GM21529 (cell line): Measurements from ENCODE around the gene ASH1L.
"Not testable (repeated sequence)": the region's sequence is repeated elsewhere in the genome, so short reads cannot be mapped to it uniquely, and the experiment has no call there.

Experiments used
- ATAC-seq: cut with Tn5 transposase; IDR thresholded peaks from one replicate; pipeline ENCODE4 v1.9.1; 2021; ENCODE audit not compliant: unreplicated experiment

ASH1L gene

DNA sequence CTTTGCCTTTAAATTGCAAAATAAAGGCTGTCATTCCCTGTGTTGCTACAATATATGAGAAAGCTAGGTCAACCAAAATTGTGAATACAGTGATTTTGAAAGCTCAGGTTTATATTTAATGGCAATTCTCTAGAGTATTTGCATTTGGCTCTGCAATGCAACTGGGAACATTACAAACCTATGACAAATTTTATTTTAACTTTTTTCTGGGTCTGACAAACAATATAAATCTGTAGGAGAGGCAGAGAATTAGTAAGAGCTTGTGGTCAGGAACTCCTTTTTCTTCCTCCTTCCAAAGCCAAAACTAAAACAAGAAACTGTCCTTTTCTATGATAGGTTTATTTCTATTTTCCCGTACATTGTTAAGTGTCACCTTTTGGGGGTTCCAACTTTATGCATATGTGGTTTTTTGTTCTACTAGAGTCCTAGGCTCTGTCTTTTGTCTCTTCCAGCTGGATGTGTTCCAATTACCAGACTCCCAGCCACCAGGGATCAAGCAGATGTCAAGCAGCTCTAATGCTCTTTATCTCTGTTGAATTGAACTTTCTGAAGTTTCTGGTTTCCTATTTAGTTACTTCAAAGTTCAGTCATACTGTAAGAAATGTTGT is 106.9 kb downstream of the ASH1L start:
- no peak for ATAC-seq

DNA sequence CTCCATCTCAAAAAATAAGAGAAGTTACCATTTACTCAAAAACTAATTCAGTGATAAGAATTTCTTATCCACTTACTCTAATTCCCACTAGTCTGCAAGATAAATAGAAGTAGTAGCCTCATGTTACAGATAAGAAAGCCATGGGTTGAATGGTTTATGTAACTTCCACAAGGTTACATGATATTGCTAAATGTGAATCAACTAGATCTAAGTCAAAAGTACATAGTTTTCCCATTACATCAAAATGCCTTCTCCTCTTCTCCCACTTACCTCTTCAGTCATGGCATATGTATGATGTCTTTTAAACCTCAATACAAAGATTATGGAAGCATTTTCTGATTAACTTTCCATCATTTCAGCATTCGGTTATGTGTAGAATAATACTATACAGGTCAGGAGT is 108.5 kb downstream of the ASH1L start:
- ATAC-seq = no peak

DNA sequence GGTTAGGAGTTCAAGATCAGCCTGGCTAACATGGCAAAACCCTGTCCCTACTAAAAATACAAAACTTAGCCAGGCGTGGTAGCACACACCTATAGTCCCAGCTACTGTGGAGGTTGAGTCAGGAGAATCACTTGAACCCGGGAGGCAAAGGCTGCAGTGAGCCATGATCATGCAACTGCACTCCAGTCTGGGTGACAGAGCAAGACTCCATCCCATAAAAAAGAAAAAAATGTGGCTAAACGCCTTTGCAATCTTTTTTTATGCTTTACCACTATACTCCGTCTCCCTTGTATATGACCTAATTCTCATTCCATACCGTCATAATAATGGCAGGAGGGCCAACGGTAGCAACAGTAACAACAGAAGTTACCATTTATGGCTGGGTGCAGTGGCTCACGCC is 109.5 kb downstream of the ASH1L start:
- ATAC-seq = no peak

DNA sequence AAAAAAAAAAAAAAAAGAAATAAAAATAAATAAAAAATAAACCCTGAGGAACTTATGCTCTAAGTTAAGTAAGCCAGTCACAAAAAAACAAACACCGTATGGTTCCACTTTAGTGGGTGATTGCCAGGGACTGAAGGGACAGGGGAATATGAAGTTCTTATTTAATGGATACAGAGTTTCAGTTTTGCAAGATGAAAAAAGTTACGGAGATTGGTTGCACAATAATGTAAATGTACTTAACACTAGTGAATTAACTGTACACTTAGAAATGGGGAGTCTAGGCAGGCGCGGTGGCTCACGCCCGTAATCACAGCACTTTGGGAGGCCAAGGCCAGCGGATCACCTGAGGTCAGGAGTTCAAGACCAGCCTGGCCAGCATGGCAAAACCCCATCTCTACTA is 111.4 kb downstream of the ASH1L start:
- ATAC-seq = no peak

DNA sequence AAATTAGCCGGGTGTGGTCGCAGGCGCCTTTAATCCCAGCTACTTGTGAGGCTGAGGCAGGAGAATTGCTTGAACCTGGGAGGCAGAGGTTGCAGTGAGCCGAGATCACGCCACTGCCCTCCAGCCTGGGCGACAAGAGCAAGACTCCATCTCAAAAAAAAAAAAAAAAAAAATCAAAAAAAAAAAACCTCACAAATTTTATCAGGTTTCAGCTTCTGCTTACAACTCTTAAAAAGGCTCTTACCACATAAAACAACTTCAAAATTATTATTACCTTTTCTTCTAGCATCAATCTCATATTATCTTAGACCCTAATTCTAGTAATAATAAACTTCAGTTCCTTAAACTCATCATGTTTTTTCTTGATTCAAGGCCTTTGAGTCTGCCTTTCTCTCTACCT is 120.2 kb downstream of the ASH1L start:
- ATAC-seq = not testable (repeated sequence)

DNA sequence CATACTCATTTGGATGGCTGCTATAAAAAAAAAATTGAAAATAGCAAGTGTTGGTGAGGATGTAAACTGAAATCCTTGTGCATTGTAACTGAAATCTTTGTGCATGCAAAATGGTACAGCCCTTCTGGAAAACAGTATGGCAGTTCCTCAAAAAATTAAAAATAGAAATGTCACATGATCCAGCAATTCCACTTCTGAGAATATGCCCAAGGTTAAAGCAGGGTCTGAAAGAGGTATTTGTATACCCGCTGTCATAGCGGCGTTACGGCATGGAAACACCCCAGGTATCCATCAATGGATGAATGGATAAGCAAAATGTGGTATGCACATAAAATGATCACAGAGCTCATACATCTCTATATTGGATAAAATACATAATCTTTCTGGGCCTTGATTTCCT is 125.2 kb downstream of the ASH1L start:
- ATAC-seq = no peak

DNA sequence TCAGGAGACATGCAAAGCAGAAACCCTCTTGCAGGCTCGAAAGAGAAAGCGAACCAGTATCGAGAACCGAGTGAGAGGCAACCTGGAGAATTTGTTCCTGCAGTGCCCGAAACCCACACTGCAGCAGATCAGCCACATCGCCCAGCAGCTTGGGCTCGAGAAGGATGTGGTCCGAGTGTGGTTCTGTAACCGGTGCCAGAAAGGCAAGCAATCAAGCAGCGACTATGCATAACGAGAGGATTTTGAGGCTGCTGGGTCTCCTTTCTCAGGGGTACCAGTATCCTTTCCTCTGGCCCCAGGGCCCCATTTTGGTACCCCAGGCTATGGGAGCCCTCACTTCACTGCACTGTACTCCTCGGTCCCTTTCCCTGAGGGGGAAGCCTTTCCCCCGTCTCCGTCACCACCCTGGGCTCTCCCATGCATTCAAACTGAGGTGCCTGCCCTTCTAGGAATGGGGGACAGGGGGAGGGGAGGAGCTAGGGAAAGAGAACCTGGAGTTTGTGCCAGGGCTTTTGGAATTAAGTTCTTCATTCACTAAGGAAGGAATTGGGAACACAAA is 128.7 kb downstream of the ASH1L start:
- ATAC-seq = not testable (repeated sequence)

DNA sequence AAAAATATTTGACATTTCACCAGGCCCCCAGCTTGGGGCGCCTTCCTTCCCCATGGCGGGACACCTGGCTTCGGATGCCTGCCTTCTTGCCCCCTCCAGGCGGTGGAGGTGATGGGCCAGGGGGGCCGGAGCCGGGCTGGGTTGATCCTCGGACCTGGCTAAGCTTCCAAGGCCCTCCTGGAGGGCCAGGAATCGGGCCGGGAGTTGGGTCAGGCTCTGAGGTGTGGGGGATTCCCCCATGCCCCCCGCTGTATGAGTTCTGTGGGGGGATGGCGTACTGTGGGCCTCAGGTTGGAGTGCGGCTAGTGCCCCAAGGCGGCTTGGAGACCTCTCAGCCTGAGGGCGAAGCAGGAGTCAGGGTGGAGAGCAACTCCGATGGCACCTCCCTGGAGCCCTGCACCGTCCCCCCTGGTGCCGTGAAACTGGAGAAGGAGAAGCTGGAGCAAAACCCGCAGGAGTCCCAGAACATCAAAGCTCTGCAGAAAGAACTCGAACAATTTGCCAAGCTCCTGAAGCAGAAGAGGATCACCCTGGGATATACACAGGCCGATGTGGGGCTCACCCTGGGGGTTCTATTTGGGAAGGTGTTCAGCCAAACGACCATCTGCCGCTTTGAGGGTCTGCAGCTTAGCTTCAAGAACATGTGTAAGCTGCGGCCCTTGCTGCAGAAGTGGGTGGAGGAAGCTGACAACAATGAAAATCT is 129.3 kb downstream of the ASH1L start:
- not testable (repeated sequence) for ATAC-seq

DNA sequence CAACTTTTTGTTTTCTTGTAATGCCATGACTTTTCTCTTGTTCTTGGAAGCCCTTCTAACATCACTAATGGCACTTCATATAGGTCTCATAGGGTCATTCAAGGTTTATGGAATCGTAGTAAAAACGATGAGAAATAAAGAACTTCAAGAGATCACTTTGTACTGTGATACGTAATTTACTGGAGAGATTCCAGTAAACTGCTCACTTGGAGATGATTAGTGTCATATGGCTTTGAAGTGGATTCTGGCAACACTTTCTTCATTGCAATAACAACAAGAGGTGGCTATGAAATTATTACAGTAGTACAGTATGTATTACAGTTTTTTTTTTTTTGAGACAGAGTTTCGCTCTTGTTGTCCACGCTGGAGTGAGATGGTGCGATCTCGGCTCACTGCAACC is 138.5 kb downstream of the ASH1L start:
- ATAC-seq = no peak

DNA sequence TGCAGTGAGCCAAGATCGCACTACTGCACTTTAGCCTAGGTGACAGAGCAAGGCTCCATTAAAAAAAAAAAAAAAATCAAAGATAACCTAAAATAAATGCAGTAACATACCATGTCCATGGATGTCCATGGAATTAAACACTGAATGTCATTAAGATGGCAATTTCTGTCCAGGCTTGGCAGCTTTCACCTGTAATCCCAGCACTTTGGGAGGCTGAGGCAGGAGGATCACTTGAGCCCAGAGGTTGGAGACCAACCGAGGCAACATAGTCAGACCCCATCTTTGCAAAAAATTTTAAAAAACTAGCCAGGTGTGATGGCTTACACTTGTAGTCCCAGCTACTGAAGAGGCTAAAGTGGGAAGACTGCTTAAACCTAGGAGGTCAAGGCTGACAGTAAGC is 141.8 kb downstream of the ASH1L start:
- no peak for ATAC-seq

DNA sequence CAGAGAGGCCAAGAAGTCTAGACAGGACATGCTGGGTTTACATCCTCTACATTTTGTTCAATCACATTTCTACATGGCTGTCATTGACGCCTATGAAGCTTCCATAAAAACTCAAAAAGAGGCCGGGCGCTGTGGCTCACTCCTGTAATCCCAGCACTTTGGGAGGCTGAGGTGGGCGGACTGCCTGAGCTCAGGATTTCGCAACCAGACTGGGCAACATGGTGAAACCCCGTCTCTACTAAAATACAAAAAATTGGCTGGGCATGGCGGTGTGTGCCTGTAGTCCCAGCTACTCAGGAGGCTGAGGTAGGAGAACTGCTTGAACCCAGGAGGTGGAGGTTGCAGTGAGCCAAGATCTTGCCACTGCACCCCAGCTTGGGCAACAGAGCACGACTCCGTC is 150.8 kb downstream of the ASH1L start:
- ATAC-seq = not testable (repeated sequence)

DNA sequence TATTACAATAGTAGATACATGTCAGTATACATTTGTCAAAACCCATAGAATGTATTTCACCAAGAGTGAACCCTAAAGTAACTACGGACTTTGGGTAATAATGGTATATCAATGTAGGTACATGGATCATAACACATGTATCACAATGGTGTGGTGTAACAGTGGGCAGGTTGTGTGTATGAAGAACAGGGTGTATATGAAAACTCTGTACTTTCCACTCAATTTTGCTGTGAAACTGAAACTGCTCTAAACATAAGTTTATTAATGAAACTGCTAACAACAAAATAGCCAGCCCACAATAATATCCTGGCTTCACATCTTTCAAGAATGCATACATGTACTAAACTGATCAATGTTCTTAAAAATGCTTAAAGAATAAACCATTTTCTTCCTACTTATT is 151.7 kb downstream of the ASH1L start:
- no peak for ATAC-seq

DNA sequence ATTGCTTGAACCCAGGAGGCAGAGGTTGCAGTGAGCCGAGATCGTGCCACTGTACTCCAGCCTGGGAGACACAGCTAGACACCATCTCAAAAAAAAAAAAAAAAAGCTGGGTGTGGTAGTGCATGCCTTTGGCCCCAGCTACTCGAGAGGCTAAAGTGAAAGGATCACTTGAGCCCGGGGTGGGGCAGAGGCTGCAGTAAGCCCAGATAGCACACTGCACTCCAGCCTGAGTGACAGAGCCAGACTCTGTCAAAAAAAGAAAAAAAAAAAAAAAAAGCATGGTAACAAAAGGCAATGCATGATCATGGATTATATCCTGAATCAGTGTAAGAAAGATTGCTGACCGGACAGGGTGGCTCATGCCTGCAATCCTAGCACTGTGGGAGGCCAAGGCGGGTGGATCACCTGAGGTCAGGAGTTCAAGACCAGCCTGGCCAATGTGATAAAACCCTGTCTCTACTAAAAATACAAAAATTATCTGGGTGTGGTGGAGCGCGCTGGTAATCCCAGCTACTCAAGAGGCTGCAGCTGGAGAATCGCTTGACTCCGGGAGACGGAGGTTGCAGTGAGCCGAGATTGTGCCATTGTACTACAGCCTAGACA is 165.6 kb downstream of the ASH1L start:
- ATAC-seq = no peak

DNA sequence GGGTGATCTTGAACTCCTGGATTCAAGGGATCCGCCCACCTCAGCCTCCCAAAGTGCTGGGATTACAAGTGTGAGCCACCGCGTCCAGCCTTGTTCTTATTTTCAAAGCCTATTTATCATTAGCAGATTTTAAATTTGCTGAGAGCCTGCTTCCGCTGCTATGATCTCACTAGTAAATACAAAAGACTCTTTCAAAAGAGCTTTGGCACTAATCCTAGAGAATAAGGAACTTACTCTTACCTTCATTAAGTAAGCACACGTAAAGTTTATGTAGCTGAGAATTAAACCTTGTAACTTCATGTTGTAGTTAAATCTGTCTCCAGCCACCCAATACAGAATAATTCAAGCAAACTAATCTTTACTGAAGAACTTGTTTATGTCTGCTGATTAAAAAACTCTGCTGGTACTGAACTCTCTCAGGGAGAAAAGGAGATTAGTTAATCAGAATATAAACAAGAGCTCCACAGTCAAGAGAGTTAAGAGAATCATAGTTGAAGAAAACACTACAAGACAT is 169.6 kb downstream of the ASH1L start:
- ATAC-seq = no peak

DNA sequence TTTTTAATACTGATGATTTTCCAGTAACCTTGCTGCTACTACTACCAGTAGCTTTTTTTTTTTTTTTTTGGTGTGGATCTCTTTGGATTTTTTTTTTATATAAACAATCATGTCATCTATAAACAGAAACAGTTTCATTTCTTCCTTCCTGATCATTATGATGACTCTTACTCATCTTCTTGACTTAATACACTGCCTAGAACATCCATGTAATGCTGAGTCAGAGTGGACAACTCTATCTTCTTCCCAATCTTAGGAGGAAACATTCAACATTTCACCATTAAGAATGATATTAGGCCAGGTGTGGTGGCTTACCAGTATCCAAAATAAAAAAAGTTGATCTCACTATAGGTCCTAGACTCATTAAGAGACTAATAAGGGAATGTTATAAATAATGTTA is 172.8 kb downstream of the ASH1L start:
- no peak for ATAC-seq

DNA sequence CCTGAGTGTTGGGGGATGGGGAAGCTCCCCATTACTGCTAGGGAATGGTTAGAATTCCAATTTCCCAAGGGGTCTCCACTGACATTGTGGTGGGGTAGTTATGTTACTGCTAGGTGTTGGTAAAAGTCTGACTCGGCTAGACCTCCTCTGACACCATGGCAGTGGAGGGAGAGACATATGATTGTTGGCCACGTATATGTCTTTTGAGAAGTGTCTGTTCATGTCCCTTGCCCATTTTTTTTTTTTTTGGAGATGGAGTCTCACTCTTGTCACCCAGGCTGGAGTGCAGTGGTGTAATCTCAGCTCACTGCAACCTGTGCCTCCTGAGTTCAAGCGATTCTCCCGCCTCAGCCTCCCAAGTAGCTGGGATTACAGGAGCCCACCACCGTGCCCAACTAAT is 176.8 kb downstream of the ASH1L start:
- not testable (repeated sequence) for ATAC-seq

DNA sequence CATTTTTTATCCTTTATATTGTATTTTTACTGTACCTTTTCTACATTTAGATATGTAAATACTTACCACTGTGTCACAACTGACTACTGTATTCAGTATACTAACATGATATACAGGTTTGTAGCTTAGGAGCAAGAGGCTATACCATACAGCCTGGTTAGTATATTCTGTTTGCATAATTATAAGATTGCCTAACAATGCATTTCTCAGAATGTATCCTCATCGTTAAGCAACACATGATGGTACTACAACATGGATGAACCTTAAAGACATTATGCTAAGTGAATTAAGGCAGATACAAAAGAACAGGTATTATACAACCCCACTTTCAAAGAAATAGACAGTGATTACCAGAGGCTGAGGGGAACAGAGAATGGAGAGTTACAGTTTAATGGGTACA is 179.2 kb downstream of the ASH1L start:
- ATAC-seq = no peak

DNA sequence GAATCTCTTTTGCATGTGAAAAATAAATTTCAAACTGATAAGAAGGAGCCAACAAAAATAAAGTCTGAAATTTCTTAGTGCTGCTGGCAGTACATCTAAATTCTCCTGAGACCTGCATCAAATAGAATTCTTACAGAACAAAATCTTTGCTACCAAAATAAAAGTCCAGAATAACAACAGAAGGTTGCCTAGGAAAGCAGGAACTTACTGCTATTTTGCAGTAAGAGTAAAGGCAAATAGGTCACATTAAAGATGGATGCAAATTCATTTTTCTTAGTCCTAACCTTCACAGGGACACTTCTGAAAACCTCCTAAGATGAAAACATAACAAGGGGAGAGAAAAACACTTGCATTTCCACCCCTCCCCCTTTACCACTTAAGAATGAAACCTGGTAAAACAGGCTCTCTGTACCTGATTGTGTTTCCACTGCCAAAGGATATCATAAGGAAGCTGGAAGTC is 182.9 kb downstream of the ASH1L start:
- ATAC-seq = no peak

DNA sequence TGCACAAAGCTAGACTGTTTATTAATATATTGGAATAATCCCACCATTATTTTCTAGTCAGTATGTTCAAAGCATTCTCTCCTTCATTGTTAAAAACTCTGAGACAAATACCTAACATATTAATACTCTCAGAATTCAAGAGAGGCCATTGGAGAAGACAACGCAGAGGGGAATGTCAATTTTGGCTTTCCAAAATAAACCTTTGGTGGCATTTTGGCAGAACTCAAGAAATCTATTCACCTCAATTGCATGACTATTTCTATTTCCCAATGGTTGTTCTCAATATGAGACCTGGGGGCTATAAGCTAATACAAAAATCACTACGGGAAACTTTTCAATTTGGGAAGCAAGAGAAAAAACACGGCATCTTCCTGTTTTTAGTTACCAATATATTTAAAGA is 183.4 kb downstream of the ASH1L start:
- no peak for ATAC-seq

DNA sequence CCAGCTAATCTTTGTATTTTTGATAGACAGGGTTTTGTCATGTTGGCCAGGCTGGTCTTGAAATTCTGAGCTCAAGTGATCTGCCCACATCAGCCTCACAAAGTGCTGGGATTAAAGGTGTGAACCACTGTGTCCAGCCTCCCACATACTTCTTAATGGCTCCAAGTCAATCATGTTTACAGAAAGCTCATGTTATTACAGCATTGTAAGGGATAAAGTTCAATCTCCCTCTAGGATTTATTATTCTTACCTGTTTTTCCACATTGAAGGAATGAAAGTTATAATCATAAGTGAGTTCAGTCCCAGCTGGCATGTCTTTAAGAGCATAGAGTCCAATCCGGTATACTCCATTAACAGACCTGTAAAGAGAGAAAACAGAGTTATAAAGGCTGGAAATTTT is 202.6 kb downstream of the ASH1L start:
- no peak for ATAC-seq

DNA sequence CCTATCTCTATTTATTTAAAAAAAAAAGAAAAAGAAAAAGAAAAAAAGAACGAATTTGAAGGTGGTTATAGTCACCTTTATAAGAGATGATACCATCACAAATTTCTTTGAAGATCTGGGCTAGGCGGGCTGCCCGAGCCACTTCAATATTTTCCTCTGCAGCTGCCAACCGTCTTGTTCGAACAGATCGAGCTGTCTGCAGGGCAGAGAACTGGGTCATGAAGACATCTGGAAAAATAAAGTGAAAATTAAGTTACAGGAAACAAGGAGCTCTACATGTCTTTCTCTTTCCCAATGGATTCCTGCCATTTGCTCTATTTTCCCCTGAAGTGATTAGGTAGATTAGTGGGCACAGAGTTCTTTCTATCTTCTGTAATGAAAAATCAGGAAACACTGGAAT is 210.0 kb downstream of the ASH1L start:
- ATAC-seq = no peak

DNA sequence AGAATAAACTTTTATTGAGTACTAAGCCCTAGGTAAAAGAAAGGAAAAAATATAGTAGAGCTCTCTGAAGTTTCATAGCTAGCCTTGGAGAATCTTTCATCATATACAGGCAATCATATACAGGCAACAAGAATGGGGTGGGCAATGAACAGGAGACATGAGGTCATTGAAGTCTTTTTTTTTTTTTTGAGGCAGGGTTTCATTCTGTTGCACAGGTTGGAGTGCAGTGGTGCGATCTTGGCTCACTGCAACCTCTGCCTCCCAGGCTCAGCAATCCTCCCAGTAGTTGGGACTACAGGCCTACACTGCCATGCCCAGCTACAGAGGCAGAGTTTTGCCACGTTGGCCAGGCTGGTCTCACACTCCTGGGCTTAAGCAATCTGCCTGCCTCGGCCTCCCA is 219.8 kb downstream of the ASH1L start:
- ATAC-seq = no peak
